ENCODE data around the gene SEMA6A. TPM values are rescaled to one million over a fixed set of nuclear protein-coding genes. Genes with fewer than 3 reads are reported as not detected.

Gene SEMA6A
- total RNA-seq, 1 experiment from 2014 or later: not detected

DNA sequence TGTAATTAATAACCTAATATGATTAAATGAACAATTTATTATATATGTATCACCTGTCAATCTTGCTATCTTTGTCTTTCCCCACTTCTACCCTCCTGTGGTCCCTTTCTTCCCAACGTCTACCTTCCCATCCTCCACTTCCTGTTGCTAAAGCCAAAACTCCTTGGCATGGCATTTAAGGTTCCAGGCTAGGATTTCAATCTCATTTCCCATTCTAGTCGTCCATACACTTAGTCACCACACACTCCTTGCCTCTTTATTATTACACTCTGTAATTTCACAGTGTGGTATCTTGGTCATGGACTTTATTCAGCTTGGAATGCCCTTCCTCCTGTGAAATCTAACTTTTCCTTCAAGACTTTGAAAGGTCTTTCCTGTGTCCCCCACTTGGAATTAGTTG, 115.3 kb downstream of the SEMA6A start:
- no peak overlapping the region for H3K4me2 ChIP-seq (ENCODE audit: low read depth, low read length, poor library complexity, severe bottlenecking)
- no peak for DNase-seq
- no peak overlapping the region for H2AFZ ChIP-seq (ENCODE audit: low read length)
- H3K4me1 ChIP-seq (ENCODE audit: low read length): no peaks in the 10 kb centered on the region
- H3K27ac ChIP-seq (ENCODE audit: low read length): no peak overlapping the region
- no peaks in the 10 kb centered on the region for H3K36me3 ChIP-seq (ENCODE audit: insufficient read depth, low read length)
- H3K9me2 ChIP-seq (replicated peaks; ENCODE audit: insufficient read depth, low read length): no peaks in the 10 kb centered on the region
- H4K20me1 ChIP-seq (ENCODE audit: insufficient read depth, low read depth, low read length): no peaks in the 10 kb centered on the region
- no peak overlapping the region for H3K4me3 ChIP-seq (ENCODE audit: low read length)
- H3K9ac ChIP-seq (ENCODE audit: low read length): no peak overlapping the region
- H3K9me3 ChIP-seq (ENCODE audit: low read length): no peaks in the 10 kb centered on the region
- no peaks in the 10 kb centered on the region for H3K79me2 ChIP-seq (ENCODE audit: low read length)
- H3K27me3 ChIP-seq (ENCODE audit: low read length): no peaks in the 10 kb centered on the region

GRCh38 chr5:116457062-116457461, 117.6 kb downstream of the SEMA6A start:
- Histone ChIP-seq H3K4me3 (ENCODE audit: low read length) (no peak overlapping the region), H2AFZ (ENCODE audit: low read length) (no peak overlapping the region), H3K4me1 (ENCODE audit: low read length) (no peaks in the 10 kb centered on the region)

DNA sequence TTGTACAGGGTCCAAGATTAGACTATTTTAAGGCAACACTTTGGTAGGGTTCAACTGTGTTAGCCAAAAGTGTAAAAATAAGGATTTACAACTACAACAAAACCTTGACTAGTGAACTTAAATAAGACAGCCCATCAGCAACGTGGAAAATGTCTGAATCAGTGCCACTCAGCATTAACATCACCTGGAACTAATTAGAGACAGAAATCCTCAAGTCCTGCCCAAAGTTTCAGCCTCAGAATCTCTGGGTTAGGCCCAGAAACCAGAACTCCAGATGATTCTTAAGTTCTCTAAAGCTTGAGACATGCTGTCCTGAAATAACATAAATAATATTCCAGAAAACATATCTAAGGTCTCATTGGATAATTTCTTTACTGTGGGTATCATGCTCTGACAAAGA, 118.6 kb downstream of the SEMA6A start:
- H3K9ac ChIP-seq (ENCODE audit: low read length): no peak overlapping the region
- no peak overlapping the region for H3K27ac ChIP-seq (ENCODE audit: low read length)
- no peaks in the 10 kb centered on the region for H3K27me3 ChIP-seq (ENCODE audit: low read length)
- H3K4me3 ChIP-seq (ENCODE audit: low read length): no peak overlapping the region
- H3K9me2 ChIP-seq (replicated peaks; ENCODE audit: insufficient read depth, low read length): no peaks in the 10 kb centered on the region
- no peak overlapping the region for H3K4me2 ChIP-seq (ENCODE audit: low read depth, low read length, poor library complexity, severe bottlenecking)
- H2AFZ ChIP-seq (ENCODE audit: low read length): no peak overlapping the region
- H3K9me3 ChIP-seq (ENCODE audit: low read length): no peaks in the 10 kb centered on the region
- H3K36me3 ChIP-seq (ENCODE audit: insufficient read depth, low read length): no peaks in the 10 kb centered on the region
- H4K20me1 ChIP-seq (ENCODE audit: insufficient read depth, low read depth, low read length): no peaks in the 10 kb centered on the region
- H3K79me2 ChIP-seq (ENCODE audit: low read length): no peaks in the 10 kb centered on the region
- H3K4me1 ChIP-seq (ENCODE audit: low read length): no peaks in the 10 kb centered on the region
- DNase-seq: no peak

More at GRCh38 chr5:116457062-116457461, 117.6 kb downstream of the SEMA6A start:
- no peaks in the 10 kb centered on the region for H3K9me2 ChIP-seq (replicated peaks; ENCODE audit: insufficient read depth, low read length)
- no peaks in the 10 kb centered on the region for H3K36me3 ChIP-seq (ENCODE audit: insufficient read depth, low read length)
- H3K9ac ChIP-seq (ENCODE audit: low read length): no peak overlapping the region
- H3K4me2 ChIP-seq (ENCODE audit: low read depth, low read length, poor library complexity, severe bottlenecking): no peak overlapping the region
- H4K20me1 ChIP-seq (ENCODE audit: insufficient read depth, low read depth, low read length): no peaks in the 10 kb centered on the region
- H3K27me3 ChIP-seq (ENCODE audit: low read length): no peaks in the 10 kb centered on the region
- H3K79me2 ChIP-seq (ENCODE audit: low read length): no peaks in the 10 kb centered on the region
- no peak for DNase-seq
- no peaks in the 10 kb centered on the region for H3K9me3 ChIP-seq (ENCODE audit: low read length)
- no peak overlapping the region for H3K27ac ChIP-seq (ENCODE audit: low read length)

- no peak overlapping the region for H3K4me3 ChIP-seq (ENCODE audit: low read length)
- no peak overlapping the region for H3K27ac ChIP-seq (ENCODE audit: low read length)
- H2AFZ ChIP-seq (ENCODE audit: low read length): no peak overlapping the region
- no peaks in the 10 kb centered on the region for H3K9me2 ChIP-seq (replicated peaks; ENCODE audit: insufficient read depth, low read length)
- no peaks in the 10 kb centered on the region for H3K4me1 ChIP-seq (ENCODE audit: low read length)
- H4K20me1 ChIP-seq (ENCODE audit: insufficient read depth, low read depth, low read length): no peaks in the 10 kb centered on the region
- H3K27me3 ChIP-seq (ENCODE audit: low read length): no peaks in the 10 kb centered on the region
- H3K9ac ChIP-seq (ENCODE audit: low read length): no peak overlapping the region
- H3K4me2 ChIP-seq (ENCODE audit: low read depth, low read length, poor library complexity, severe bottlenecking): no peak overlapping the region
- no peaks in the 10 kb centered on the region for H3K9me3 ChIP-seq (ENCODE audit: low read length)
- DNase-seq: no peak
- no peaks in the 10 kb centered on the region for H3K36me3 ChIP-seq (ENCODE audit: insufficient read depth, low read length)
- no peaks in the 10 kb centered on the region for H3K79me2 ChIP-seq (ENCODE audit: low read length)
Measured at GRCh38 chr5:116455061-116455460, 119.6 kb downstream of the SEMA6A start.

DNA sequence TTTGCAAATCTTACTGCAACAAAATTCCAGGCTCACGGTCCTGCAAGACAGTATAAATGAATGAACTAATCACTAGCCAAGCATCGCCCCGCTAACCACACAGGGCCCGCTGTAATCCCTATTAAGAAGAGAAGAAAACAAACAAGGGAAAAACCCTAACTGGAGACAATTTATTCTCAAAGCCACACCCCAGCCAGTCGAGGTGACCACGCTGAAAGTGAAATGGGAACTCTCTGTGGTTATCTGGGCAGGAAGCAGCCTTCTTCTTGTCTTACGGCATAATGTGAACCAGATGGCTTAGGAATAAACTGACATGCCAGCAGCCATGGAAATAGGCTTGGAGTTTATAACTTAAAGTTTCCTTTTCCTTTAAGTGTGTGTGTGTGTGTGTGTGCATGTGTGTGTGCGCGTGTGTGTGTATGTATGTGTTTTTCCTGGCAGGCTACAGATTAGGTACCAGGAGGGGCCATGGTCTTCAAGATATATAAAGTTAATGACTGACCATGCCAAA, 120.2 kb downstream of the SEMA6A start:
- Histone ChIP-seq H3K79me2 (ENCODE audit: low read length) (no peaks in the 10 kb centered on the region), H3K9me3 (ENCODE audit: low read length) (no peaks in the 10 kb centered on the region), H3K4me3 (ENCODE audit: low read length) (no peak overlapping the region), H3K36me3 (ENCODE audit: insufficient read depth, low read length) (no peaks in the 10 kb centered on the region), H3K9ac (ENCODE audit: low read length) (no peak overlapping the region), H3K4me2 (ENCODE audit: low read depth, low read length, poor library complexity, severe bottlenecking) (no peak overlapping the region), H3K9me2 (replicated peaks; ENCODE audit: insufficient read depth, low read length) (no peaks in the 10 kb centered on the region), H4K20me1 (ENCODE audit: insufficient read depth, low read depth, low read length) (no peaks in the 10 kb centered on the region), H2AFZ (ENCODE audit: low read length) (no peak overlapping the region), H3K27me3 (ENCODE audit: low read length) (no peaks in the 10 kb centered on the region), H3K27ac (ENCODE audit: low read length) (no peak overlapping the region), H3K4me1 (ENCODE audit: low read length) (no peaks in the 10 kb centered on the region)
- DNase-seq: no peak

- Histone ChIP-seq H3K36me3 (ENCODE audit: insufficient read depth, low read length) (no peaks in the 10 kb centered on the region), H3K79me2 (ENCODE audit: low read length) (no peaks in the 10 kb centered on the region), H4K20me1 (ENCODE audit: insufficient read depth, low read depth, low read length) (no peaks in the 10 kb centered on the region), H3K4me3 (ENCODE audit: low read length) (no peak overlapping the region), H3K9ac (ENCODE audit: low read length) (no peak overlapping the region), H3K9me3 (ENCODE audit: low read length) (no peaks in the 10 kb centered on the region), H3K4me2 (ENCODE audit: low read depth, low read length, poor library complexity, severe bottlenecking) (no peak overlapping the region), H3K27me3 (ENCODE audit: low read length) (no peaks in the 10 kb centered on the region), H3K27ac (ENCODE audit: low read length) (no peak overlapping the region), H2AFZ (ENCODE audit: low read length) (no peak overlapping the region), H3K9me2 (replicated peaks; ENCODE audit: insufficient read depth, low read length) (no peaks in the 10 kb centered on the region), H3K4me1 (ENCODE audit: low read length) (no peaks in the 10 kb centered on the region)
- no peak for DNase-seq
Measured at GRCh38 chr5:116453988-116454411, 120.6 kb downstream of the SEMA6A start.

DNA sequence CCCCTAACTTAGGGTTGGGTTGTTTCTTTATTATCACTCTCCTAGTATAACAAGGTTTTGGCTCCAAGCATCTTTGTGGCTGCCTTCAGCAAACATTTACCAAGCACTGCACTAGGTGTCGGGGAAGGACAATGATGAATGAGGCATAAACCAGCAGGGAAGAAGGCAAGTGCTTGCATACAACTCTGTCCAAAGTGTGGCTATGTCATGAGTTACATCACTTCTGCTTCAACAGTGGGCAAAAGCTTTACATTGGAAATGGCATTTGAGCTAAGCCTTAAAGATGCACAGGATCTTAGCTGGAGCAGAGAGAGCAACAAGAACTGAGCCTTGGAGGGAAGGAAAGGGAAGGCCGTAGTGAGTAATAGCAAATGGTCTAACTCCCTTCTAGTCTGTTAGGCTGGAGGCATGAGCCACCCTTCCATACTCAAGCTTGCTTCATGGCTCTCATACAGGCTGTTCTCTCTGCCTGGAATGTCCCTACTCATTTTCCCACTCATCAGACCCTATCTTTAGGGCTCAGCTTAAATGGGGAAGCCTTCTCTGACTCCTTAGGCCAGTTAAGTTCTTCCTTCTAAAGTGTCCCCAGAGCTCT, 121.8 kb downstream of the SEMA6A start:
- DNase-seq: no peak
- H3K4me1 ChIP-seq (ENCODE audit: low read length): no peaks in the 10 kb centered on the region
- no peaks in the 10 kb centered on the region for H3K9me3 ChIP-seq (ENCODE audit: low read length)
- H3K27me3 ChIP-seq (ENCODE audit: low read length): no peaks in the 10 kb centered on the region
- no peak overlapping the region for H3K27ac ChIP-seq (ENCODE audit: low read length)
- H3K4me2 ChIP-seq (ENCODE audit: low read depth, low read length, poor library complexity, severe bottlenecking): no peak overlapping the region
- H3K36me3 ChIP-seq (ENCODE audit: insufficient read depth, low read length): no peaks in the 10 kb centered on the region
- H3K9ac ChIP-seq (ENCODE audit: low read length): no peak overlapping the region
- no peak overlapping the region for H3K4me3 ChIP-seq (ENCODE audit: low read length)
- no peaks in the 10 kb centered on the region for H3K9me2 ChIP-seq (replicated peaks; ENCODE audit: insufficient read depth, low read length)
- H3K79me2 ChIP-seq (ENCODE audit: low read length): no peaks in the 10 kb centered on the region
- no peaks in the 10 kb centered on the region for H4K20me1 ChIP-seq (ENCODE audit: insufficient read depth, low read depth, low read length)
- no peak overlapping the region for H2AFZ ChIP-seq (ENCODE audit: low read length)

GRCh38 chr5:116451905-116452450, 122.6 kb downstream of the SEMA6A start:
- Histone ChIP-seq H2AFZ (ENCODE audit: low read length) (no peak overlapping the region), H3K9me3 (ENCODE audit: low read length) (no peaks in the 10 kb centered on the region), H3K4me2 (ENCODE audit: low read depth, low read length, poor library complexity, severe bottlenecking) (no peak overlapping the region), H3K27ac (ENCODE audit: low read length) (no peak overlapping the region), H3K36me3 (ENCODE audit: insufficient read depth, low read length) (no peaks in the 10 kb centered on the region), H3K4me3 (ENCODE audit: low read length) (no peak overlapping the region), H3K9me2 (replicated peaks; ENCODE audit: insufficient read depth, low read length) (no peaks in the 10 kb centered on the region), H3K9ac (ENCODE audit: low read length) (no peak overlapping the region), H3K79me2 (ENCODE audit: low read length) (no peaks in the 10 kb centered on the region), H4K20me1 (ENCODE audit: insufficient read depth, low read depth, low read length) (no peaks in the 10 kb centered on the region), H3K27me3 (ENCODE audit: low read length) (no peaks in the 10 kb centered on the region), H3K4me1 (ENCODE audit: low read length) (no peaks in the 10 kb centered on the region)
- DNase-seq: no peak
